Ammon's horn (tissue), 1 donor: ENCODE data around the gene CHP1.
"Not testable (repeated sequence)": the region's sequence is repeated elsewhere in the genome, so short reads cannot be mapped to it uniquely, and the experiment has no call there.

Source experiments
- DNase-seq: peaks from one replicate; pipeline ENCODE4 v3.0.0-alpha.2; 2016; ENCODE audit warnings: low spot score

The CHP1 gene

DNA sequence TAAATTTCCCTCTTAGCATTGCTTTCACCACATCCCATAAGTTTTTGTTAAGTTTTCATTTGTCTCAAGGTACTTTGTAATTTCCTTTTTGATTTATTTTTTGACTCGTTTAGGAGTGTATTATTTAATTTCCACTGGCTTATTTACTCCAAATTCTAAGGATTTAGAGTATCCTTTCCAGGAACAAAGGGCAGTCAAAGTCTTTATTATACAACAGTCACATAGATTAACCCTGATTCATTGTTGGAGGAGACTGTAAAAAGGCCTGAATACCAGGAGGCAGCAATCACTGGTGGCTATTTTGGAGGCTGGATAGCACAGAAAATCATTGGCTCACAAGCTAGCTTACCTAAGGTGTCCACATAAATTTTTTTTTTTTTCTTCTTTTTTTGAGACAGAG is 61.5 kb downstream of the CHP1 start:
- DNase-seq: no peak

DNA sequence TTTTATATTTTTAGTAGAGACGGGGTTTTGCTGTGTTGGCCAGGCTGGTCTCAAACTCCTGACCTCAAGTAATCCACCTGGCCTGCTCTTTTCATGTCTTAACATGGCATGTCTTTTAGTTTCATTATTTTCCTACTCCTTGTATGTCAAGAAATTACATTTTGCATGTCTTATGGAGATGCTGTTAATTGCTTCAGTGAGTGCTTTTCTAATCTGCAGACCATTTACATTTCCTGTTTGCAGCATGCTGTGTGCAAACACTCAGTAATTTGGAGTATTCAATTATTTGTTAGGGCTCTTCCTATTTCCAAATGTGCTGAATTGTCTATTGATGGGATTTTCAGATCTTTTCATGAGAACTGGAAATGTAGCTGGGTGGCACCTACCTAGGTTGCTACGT is 70.1 kb downstream of the CHP1 start:
- DNase-seq: not testable (repeated sequence)

DNA sequence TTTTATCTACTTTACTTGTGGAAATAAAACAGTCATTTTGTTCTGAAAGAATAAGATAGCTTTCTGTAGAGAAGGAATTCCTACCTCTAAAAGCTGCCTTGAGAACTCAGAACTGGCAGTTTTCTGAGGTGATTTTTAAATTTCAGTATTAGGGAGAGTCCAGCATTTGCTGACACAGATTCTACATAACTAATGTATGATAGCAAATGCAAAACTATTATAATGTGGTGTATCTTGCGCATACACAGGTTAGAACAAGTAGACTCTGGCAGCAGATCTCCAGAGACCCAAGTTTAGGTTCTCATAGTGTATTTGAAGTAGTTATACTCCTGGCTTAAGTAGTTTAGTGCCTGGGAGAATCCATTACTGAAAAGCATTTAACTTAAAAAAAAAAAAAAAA is 70.5 kb downstream of the CHP1 start:
- DNase-seq: no peak

DNA sequence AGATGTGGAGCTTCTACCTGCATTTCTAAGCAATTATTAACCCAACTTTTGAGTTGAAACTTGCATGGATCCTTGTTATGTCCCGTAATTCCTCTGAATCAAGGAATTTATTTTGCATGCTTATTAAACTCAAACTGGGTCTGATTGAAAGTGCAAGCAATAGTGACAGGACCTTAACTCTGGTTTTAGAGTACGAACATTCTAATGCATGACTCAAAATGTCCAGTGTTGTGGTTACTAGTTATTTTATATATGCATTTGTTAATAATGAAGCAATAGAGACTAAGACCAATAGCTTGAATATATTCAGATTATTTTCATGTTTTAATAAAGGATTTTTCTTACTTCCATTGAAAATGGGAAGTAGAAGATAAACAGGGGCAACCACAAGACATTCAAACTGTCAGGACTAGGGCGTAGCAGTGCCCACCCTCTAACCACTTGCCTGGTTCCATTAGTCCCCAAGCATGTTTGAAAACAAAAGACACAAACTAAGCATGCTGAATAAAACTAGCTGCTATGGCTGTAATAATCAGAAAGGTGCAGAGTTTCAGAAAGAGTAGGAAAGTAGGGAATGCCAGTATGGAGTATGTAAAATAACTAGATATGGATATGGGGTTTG is 73.2 kb downstream of the CHP1 start:
- no peak for DNase-seq

DNA sequence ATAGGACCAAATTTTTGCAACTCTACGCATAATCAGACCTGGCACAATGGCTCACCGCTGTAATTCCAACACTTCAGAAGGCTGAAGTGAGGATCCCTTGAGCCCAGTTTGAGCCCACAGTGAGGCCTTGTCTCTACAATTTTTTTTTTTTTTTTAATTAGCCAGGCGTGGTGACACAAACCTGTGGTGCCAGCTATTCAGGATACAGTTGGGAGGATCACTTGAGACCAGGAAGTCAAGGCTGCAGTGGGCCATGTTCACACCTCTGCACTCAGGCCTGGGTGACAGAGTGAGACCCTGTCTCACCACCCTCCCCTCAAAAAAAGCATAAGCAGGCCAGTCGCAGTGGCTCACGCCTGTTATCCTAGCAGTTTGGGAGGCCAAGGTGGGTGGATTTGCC is 76.6 kb downstream of the CHP1 start:
- no peak for DNase-seq

DNA sequence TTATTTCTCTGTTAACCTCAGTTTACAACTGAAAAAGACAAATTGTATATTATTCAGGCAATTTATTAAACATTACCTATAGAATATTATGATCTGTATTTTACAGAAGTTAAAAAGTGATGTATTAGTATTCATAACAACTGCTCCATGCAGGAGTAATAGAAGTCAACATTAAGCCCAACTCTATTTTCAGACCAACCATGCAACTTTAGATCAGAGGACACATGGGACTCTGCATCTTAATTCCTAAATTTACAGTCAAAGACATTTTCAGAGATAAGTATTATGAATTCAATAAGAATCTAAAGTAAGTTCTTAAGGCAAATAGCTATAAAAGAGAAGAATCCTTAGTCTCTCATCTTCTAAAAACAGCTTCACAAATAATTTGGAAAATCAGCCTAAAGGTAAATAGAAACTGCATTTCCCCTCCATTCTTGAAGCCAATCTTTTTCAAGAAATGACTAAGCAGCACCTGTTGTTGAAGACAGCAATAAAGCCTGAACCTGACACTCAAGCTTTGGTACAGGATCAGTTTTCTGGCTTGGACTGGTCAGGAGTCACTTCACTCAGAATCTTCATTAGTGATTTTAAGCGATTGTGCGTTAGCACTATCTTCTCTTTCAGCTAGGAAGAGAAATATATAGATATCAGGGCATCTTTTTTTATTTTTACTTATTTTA is 78.3 kb downstream of the CHP1 start:
- DNase-seq: no peak

DNA sequence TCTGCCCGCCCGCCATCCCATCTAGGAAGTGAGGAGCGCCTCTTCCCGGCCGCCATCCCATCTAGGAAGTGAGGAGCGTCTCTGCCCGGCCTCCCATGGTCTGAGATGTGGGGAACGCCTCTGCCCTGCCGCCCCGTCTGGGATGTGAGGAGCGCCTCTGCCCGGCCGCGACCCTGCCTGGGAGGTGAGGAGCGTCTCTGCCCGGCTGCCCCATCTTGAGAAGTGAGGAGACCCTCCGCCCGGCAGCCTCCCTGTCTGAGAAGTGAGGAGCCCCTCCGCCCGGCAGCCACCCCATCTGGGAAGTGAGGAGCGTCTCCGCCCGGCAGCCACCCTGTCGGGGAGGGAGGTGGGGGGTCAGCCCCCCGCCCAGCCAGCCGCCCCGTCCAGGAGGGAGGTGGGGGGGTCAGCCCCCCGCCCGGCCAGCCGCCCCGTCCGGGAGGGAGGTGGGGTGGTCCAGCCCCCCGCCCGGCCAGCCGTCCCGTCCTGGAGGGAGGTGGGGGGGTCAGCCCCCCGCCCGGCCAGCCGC is 89.8 kb downstream of the CHP1 start:
- DNase-seq: not testable (repeated sequence)

DNA sequence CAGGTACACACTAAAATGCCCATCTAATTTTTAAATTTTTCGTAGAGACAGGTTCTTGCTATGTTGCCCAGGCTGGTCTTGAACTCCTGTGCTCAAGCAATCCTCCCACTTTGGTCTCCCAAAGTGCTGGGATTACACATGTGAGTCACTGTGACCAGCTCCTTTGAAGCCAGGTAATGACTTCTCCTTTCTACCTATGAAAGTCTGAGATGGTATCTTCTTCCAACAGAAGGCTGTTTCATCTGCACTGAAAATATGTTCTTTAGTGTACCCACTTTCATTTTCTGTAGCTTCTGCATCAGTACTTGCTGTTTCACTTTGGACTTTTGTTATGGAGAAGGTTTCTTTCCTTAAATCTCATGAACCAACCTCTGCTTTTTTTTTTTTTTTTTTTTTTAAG is 92.5 kb downstream of the CHP1 start:
- DNase-seq: no peak

DNA sequence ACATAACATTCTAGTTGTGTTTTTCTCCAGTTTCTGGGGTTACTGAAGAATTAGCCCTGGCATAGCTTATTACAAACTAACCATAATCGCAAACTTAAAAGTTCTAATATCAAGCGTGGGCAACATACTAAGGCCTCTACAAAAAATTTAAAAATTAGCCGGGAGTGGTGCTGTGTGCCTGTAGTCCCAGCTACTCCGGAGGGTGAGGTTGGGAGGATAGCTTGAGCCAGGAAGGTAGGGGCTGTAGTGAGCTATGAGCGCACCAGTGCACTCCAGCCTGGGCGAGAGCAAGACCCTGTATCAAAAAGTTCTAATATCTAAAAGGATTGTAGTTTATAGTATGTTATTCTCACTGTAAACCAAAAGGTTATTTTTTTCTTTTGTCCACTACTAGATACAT is 100.2 kb downstream of the CHP1 start:
- DNase-seq: no peak
